Loucy (cell line): ENCODE results near the gene MPRIP.

Experiments
- H2AFZ ChIP-seq: fragments of 200-600 bp; sonication (generic); 2 replicates; pipeline ENCODE4 v1.6.0; 2016; ENCODE audit warnings: antibody characterized with exemption, mild to moderate bottlenecking, low read length, moderate library complexity
- H3F3A ChIP-seq: fragments of 200-600 bp; 2 replicates; pipeline ENCODE4 v1.6.0; 2016; ENCODE audit warnings: antibody characterized with exemption, low read depth, mild to moderate bottlenecking
- H3K27me3 ChIP-seq: fragments of 200-600 bp; sonication (generic); 2 replicates; pipeline ENCODE4 v1.6.1; 2014; ENCODE audit warnings: low read length, mild to moderate bottlenecking; ENCODE audit not compliant: insufficient read depth, poor library complexity, severe bottlenecking
- H3K36me3 ChIP-seq: fragments of 200-600 bp; sonication (generic); 2 replicates; pipeline ENCODE4 v1.6.1; 2016; ENCODE audit warnings: low read length; ENCODE audit not compliant: insufficient read depth
- H3K4me1 ChIP-seq: fragments of 200-600 bp; sonication (generic); 2 replicates; pipeline ENCODE4 v1.5.1; 2014; ENCODE audit warnings: low read length, mild to moderate bottlenecking; ENCODE audit not compliant: insufficient read depth, poor library complexity, severe bottlenecking
- H3K4me2 ChIP-seq: fragments of 200-600 bp; sonication (generic); 2 replicates; pipeline ENCODE4 v1.6.0; 2014; ENCODE audit warnings: antibody characterized with exemption, low read length, low read depth, mild to moderate bottlenecking; ENCODE audit not compliant: poor library complexity, severe bottlenecking
- H3K4me3 ChIP-seq: fragments of 200-600 bp; sonication (generic); 2 replicates; pipeline ENCODE4 v1.5.1; 2014; ENCODE audit warnings: low read length, mild to moderate bottlenecking, mixed read lengths; ENCODE audit not compliant: poor library complexity, severe bottlenecking
- H3K79me2 ChIP-seq: fragments of 200-600 bp; sonication (generic); 2 replicates; pipeline ENCODE4 v1.6.1; 2014; ENCODE audit warnings: low read length; ENCODE audit not compliant: insufficient read depth
- H3K9ac ChIP-seq: fragments of 200-600 bp; sonication (generic); 2 replicates; pipeline ENCODE4 v1.6.0; 2014; ENCODE audit warnings: mild to moderate bottlenecking, low read depth, low read length, moderate library complexity; ENCODE audit not compliant: poor library complexity, severe bottlenecking
- H3K9me2 ChIP-seq: fragments of 200-600 bp; sonication (generic); replicated peaks from 2 replicates; pipeline ENCODE4 v1.6.1; 2016; ENCODE audit warnings: low read depth, low read length, mixed read lengths
- H3K9me3 ChIP-seq: fragments of 200-600 bp; sonication (generic); 2 replicates; pipeline ENCODE4 v1.6.1; 2014; ENCODE audit warnings: mild to moderate bottlenecking, antibody characterized with exemption, low read length, low read depth; ENCODE audit not compliant: insufficient read depth
- H4K20me1 ChIP-seq: fragments of 200-600 bp; sonication (generic); 2 replicates; pipeline ENCODE4 v1.6.0; 2014; ENCODE audit warnings: antibody characterized with exemption, low read length, mild to moderate bottlenecking; ENCODE audit not compliant: insufficient read depth, poor library complexity, severe bottlenecking
- EZH2phosphoT487 ChIP-seq: fragments of 200-600 bp; IDR thresholded peaks from 2 replicates; pipeline ENCODE4 v1.6.1; 2018; ENCODE audit warnings: antibody characterized with exemption, mild to moderate bottlenecking, moderate library complexity, borderline replicate concordance
- TF ChIP-seq, protein P1 (sequence below): fragments of 200-600 bp; sonication (generic); conservative IDR thresholded peaks from 2 replicates; pipeline ENCODE4 v1.5.1; 2014; ENCODE audit warnings: mild to moderate bottlenecking, antibody characterized with exemption, low read length

Gene MPRIP

DNA sequence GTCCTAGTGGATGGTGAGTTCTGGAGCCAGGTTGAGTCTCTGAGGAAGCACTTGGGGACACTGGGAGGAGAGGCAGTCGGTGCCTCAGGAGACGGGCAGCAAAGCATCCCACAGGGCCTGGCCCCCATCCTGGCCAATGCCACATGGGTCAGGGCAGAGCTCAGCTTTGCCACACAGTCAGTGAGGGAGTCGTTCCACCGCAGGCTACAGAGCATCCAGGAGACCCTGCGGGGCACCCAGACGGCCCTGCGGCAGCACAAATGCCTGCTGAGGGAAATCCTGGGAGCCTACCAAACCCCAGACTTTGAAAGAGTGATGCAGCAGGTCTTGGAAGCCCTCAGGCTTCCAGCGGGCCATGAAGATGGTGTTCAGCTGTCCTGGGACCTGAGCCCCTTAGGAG lies 124.2 kb downstream of the MPRIP start:
- Histone ChIP-seq H3K9me3 (no peaks in the 10 kb centered on the region), H3K9ac (no peak overlapping the region), H3K9me2 (no peaks in the 10 kb centered on the region), H3F3A (no peaks in the 10 kb centered on the region), H4K20me1 (no peaks in the 10 kb centered on the region), H3K4me1 (peaks cover 3% of the 10 kb centered on the region), H3K4me3 (no peak overlapping the region), H3K79me2 (no peaks in the 10 kb centered on the region), H3K36me3 (peaks cover 67% of the 10 kb centered on the region; the same call in 1 of the 2 replicates), H3K27me3 (no peaks in the 10 kb centered on the region), H2AFZ (no peak overlapping the region), H3K4me2 (no peak overlapping the region)
- TF ChIP-seq, protein P1, sequence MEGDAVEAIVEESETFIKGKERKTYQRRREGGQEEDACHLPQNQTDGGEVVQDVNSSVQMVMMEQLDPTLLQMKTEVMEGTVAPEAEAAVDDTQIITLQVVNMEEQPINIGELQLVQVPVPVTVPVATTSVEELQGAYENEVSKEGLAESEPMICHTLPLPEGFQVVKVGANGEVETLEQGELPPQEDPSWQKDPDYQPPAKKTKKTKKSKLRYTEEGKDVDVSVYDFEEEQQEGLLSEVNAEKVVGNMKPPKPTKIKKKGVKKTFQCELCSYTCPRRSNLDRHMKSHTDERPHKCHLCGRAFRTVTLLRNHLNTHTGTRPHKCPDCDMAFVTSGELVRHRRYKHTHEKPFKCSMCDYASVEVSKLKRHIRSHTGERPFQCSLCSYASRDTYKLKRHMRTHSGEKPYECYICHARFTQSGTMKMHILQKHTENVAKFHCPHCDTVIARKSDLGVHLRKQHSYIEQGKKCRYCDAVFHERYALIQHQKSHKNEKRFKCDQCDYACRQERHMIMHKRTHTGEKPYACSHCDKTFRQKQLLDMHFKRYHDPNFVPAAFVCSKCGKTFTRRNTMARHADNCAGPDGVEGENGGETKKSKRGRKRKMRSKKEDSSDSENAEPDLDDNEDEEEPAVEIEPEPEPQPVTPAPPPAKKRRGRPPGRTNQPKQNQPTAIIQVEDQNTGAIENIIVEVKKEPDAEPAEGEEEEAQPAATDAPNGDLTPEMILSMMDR, result no peak
- no peak for TF ChIP-seq EZH2phosphoT487

DNA sequence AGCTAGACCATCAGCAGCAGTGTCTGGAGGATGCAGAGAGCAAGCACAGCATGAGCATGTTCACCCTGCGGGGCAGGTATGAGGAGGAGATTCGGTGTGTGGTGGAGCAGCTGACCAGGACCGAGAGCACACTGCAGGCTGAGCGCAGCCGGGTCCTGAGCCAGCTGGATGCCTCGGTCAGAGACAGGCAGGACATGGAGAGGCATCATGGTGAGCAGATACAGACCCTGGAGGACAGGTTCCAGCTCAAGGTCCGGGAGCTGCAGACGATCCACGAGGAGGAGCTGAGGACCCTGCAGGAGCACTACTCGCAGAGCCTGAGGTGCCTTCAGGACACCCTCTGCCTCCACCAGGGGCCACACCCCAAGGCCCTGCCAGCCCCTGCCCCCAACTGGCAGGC lies 125.1 kb downstream of the MPRIP start:
- Histone ChIP-seq H2AFZ (no peak overlapping the region), H4K20me1 (no peaks in the 10 kb centered on the region), H3K9me2 (no peaks in the 10 kb centered on the region), H3F3A (no peaks in the 10 kb centered on the region), H3K27me3 (no peaks in the 10 kb centered on the region), H3K79me2 (no peaks in the 10 kb centered on the region), H3K4me1 (peaks cover 3% of the 10 kb centered on the region), H3K36me3 (peaks cover 67% of the 10 kb centered on the region; the same call in 1 of the 2 replicates), H3K4me2 (no peak overlapping the region), H3K4me3 (no peak overlapping the region), H3K9ac (no peak overlapping the region), H3K9me3 (no peaks in the 10 kb centered on the region)
- no peak for TF ChIP-seq EZH2phosphoT487
- TF ChIP-seq, protein P1, result no peak

DNA sequence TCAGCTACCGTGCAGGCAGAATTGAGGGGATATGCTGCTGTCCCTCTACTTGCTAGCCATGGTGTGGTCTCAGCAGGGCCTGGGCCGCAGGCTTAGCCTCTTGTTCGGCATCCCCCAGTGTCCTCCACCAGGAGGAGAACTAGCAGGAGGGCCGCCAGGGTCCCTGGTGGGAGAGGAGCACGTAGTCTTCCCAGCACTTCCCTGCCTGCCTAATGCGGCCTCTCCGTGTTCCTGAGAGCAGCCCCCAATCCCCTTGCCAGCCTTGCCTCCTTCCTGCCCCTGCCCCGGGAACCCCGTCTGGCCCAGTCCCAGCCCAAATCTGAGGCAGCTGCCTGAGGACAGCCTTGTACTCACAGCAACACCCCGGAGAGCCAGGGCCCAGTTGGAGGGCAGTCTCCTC lies 125.7 kb downstream of the MPRIP start:
- Histone ChIP-seq H3K79me2 (no peaks in the 10 kb centered on the region), H3K9ac (no peak overlapping the region), H3K27me3 (no peaks in the 10 kb centered on the region), H4K20me1 (no peaks in the 10 kb centered on the region), H2AFZ (no peak overlapping the region), H3K9me2 (no peaks in the 10 kb centered on the region), H3K9me3 (no peaks in the 10 kb centered on the region), H3K4me1 (peaks cover 3% of the 10 kb centered on the region), H3K4me3 (no peak overlapping the region), H3K4me2 (no peak overlapping the region), H3F3A (no peaks in the 10 kb centered on the region), H3K36me3 (peaks cover 67% of the 10 kb centered on the region; the same call in 1 of the 2 replicates)
- TF ChIP-seq, protein P1, result no peak
- no peak for TF ChIP-seq EZH2phosphoT487
